ENCODE data around the gene ATP11B.
A peak's percentile ranks its signal among the peaks of the same experiment; 100 is the strongest.

The ATP11B gene

DNA sequence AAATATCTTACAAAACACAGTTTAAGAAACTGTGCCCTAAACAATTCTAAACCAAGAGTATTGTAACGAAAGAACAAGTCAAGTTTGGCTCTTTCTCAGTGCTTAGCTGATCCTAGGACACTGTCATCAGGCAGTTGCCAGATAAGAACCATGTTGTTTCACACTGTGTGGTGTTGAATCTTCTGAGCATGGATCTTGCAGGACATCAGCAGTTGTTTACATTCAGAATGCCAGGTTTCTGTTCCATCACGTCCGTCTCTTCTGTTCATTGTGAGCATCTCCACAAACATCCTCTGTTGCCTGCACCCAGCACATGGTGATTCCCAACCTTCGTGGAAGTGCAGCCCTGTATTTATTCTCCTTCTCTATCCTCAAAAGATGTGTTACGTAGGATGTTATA is 119.2 kb downstream of the ATP11B start:
- no peak for TF ChIP-seq POLR2AphosphoS5 (IDR thresholded peaks at IDR 0.05; ENCODE audit: low read depth, low read length)
- FAIRE-seq (no peak), DNase-seq (ENCODE audit: insufficient read length, low spot score) (no peak)

DNA sequence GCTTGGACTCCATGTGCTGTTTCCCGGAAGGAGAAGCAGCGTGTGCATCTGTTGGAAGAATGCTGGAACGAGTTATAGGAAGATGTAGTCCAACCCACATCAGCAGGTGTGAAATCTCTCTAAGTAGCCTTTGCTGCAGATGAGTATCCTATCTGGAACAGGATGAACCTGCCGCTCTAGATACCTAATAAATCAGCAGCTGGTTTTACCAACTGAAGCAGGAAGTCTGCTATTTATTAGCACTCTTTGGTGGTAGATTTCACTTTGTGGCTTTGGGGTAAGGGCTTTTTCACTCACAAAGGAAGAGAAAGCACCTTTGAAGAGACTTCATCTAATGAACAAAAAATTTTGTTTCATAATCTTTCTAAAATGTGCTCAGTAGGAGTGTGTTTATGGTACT is 120.6 kb downstream of the ATP11B start:
- TF ChIP-seq POU2F2 (IDR thresholded peaks at IDR 0.05; ENCODE audit: low read depth, low read length) (no peak), SPI1 (IDR thresholded peaks at IDR 0.05; ENCODE audit: low read depth, low read length) (peak; percentile 34; the same call in 1 of the 2 replicates)
- peak; percentile 77 for FAIRE-seq
- DNase-seq (ENCODE audit: insufficient read length, low spot score), result no peak

DNA sequence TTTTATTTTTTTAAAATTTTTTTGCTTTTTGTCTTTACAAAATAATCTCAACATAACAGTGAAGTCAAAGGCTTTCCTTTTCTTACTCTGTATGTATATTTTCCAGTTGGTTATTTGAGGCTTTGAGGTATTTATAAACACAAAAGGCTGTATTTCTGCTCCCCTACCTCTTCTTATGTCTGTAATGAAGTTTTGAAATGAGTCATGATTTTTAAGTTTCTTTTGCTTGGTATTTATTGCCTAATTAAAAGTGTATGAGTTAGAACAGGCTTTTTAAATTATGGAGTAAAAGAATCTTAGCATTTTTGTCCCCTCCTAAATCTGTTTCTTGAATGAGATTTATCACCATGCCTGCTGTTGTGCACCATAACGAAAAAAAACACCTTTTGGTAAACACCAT is 121.0 kb downstream of the ATP11B start:
- FAIRE-seq (no peak), DNase-seq (ENCODE audit: insufficient read length, low spot score) (no peak)
- TF ChIP-seq POLR2A (IDR thresholded peaks at IDR 0.05; ENCODE audit: low read depth, low read length) (no peak), PAX5 (IDR thresholded peaks at IDR 0.05; ENCODE audit: insufficient read depth, low read length, severe bottlenecking) (no peak), TAF1 (IDR thresholded peaks at IDR 0.05; ENCODE audit: low read depth, low read length) (no peak), POLR2AphosphoS5 (IDR thresholded peaks at IDR 0.05; ENCODE audit: low read depth, low read length) (no peak)

DNA sequence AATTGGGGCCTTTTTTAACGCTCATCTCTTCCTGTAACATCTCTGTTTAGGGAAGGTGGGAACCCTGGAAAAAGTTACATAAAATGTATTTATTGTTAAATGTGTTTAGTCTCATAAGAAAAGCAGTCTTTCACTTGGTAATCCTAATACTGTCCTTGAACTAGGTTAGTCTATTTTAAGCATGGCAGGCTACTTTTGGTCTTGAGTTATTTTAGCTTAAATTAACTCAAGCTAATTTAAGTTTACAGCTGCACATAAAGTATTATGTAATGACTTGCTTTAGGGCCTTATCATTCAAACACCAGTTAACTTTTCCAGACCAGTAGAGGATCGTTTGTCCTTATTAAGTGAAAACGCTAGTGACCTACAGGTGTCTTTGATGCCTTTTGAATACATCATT is 123.8 kb downstream of the ATP11B start:
- FAIRE-seq, result no peak
- TF ChIP-seq POLR2AphosphoS5 (IDR thresholded peaks at IDR 0.05; ENCODE audit: low read depth, low read length), result no peak
- TF ChIP-seq SPI1 (IDR thresholded peaks at IDR 0.05; ENCODE audit: low read depth, low read length), result no peak
- no peak for TF ChIP-seq TAF1 (IDR thresholded peaks at IDR 0.05; ENCODE audit: low read depth, low read length)
- no peak for TF ChIP-seq POU2F2 (IDR thresholded peaks at IDR 0.05; ENCODE audit: low read depth, low read length)
- TF ChIP-seq POLR2A (IDR thresholded peaks at IDR 0.05; ENCODE audit: low read depth, low read length), result no peak
- no peak for TF ChIP-seq PAX5 (IDR thresholded peaks at IDR 0.05; ENCODE audit: insufficient read depth, low read length, severe bottlenecking)
- DNase-seq (ENCODE audit: insufficient read length, low spot score), result no peak

- FAIRE-seq (no peak), DNase-seq (ENCODE audit: insufficient read length, low spot score) (no peak)
These were observed 126.6 kb downstream of the ATP11B start for GRCh38 chr3:182919866-182920357.

DNA sequence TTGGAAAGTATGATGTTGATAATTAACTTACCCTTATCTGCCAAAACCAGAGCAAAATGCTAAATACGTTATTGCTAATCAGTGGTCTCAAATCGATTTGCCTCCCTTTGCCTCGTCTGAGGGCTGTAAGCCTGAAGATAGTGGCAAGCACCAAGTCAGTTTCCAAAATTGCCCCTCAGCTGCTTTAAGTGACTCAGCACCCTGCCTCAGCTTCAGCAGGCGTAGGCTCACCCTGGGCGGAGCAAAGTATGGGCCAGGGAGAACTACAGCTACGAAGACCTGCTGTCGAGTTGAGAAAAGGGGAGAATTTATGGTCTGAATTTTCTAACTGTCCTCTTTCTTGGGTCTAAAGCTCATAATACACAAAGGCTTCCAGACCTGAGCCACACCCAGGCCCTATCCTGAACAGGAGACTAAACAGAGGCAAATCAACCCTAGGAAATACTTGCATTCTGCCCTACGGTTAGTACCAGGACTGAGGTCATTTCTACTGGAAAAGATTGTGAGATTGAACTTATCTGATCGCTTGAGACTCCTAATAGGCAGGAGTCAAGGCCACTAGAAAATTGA is 127.3 kb downstream of the ATP11B start:
- no peak for FAIRE-seq
- no peak for TF ChIP-seq PAX5 (IDR thresholded peaks at IDR 0.05; ENCODE audit: insufficient read depth, low read length, severe bottlenecking)
- no peak for TF ChIP-seq TAF1 (IDR thresholded peaks at IDR 0.05; ENCODE audit: low read depth, low read length)
- no peak for TF ChIP-seq POU2F2 (IDR thresholded peaks at IDR 0.05; ENCODE audit: low read depth, low read length)
- TF ChIP-seq POLR2A (IDR thresholded peaks at IDR 0.05; ENCODE audit: low read depth, low read length), result no peak
- no peak for TF ChIP-seq SPI1 (IDR thresholded peaks at IDR 0.05; ENCODE audit: low read depth, low read length)
- no peak for TF ChIP-seq POLR2AphosphoS5 (IDR thresholded peaks at IDR 0.05; ENCODE audit: low read depth, low read length)
- no peak for DNase-seq (ENCODE audit: insufficient read length, low spot score)

More at GRCh38 chr3:182919866-182920357, 126.6 kb downstream of the ATP11B start:
- TF ChIP-seq POLR2A (IDR thresholded peaks at IDR 0.05; ENCODE audit: low read depth, low read length), result no peak
- no peak for TF ChIP-seq TAF1 (IDR thresholded peaks at IDR 0.05; ENCODE audit: low read depth, low read length)
- TF ChIP-seq POLR2AphosphoS5 (IDR thresholded peaks at IDR 0.05; ENCODE audit: low read depth, low read length), result no peak
- no peak for TF ChIP-seq POU2F2 (IDR thresholded peaks at IDR 0.05; ENCODE audit: low read depth, low read length)
- TF ChIP-seq SPI1 (IDR thresholded peaks at IDR 0.05; ENCODE audit: low read depth, low read length), result no peak
- no peak for TF ChIP-seq PAX5 (IDR thresholded peaks at IDR 0.05; ENCODE audit: insufficient read depth, low read length, severe bottlenecking)

DNA sequence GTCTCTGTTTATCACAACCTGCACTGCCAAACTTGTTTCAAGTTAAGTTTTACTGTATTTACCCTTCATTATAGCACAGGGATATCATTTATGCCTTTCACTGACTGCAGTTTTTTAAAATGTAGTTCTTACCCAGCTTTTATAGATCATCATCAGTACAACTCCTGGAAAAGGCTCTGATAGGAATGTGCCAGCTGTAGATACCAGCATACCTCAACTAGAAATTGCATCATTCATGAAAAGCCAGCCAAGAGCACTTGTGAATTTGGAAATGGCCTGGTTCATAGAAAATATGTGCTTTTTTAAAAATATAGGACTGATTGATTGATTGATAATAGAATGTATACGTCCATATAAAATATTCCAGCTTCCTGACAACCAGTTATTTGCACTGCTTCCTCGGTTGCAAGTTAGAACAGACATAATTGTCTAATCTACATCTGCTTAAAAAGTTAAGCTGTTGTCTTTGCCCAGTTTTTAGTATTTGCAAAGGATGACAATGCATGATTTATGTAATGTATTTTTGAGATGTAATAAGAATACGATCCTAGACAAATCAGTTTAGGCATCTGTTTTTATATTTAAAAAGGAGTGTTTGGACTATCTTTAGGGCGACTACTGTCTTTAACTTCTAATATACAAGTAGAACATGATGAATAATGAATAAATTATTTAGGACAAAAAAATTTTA is 128.5 kb downstream of the ATP11B start:
- FAIRE-seq (no peak), DNase-seq (ENCODE audit: insufficient read length, low spot score) (no peak)
- TF ChIP-seq POLR2A (IDR thresholded peaks at IDR 0.05; ENCODE audit: low read depth, low read length) (no peak), POLR2AphosphoS5 (IDR thresholded peaks at IDR 0.05; ENCODE audit: low read depth, low read length) (no peak), TAF1 (IDR thresholded peaks at IDR 0.05; ENCODE audit: low read depth, low read length) (no peak)

DNA sequence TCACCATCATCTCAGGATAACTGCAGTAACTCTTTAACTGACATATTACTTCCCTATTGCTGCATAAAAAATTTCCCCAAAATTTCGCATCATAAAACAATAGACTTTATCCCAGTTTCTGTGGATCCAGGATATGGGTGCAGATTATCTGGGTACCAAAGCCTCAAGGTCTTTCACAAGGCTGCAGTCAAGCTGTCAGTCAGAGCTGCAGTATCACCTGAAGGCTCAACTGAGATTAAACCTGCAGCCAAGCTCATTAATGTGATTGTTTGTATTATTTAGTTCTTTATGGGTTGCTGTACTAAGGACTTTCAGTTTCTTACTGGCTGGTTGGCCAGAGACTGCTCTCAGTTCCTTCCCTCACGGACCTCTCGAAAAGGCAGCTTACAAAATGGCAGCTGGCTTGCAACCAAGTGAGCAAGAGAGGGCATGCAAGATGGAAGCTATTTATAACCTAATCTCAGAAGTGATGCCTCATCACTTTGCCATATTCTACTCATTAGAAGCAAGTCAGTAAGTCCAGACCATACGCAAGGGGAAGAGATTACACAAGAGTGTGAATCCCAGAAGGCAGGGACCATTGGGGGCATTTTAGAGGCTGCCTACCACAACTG is 132.1 kb downstream of the ATP11B start:
- TF ChIP-seq POU2F2 (IDR thresholded peaks at IDR 0.05; ENCODE audit: low read depth, low read length) (no peak), POLR2A (IDR thresholded peaks at IDR 0.05; ENCODE audit: low read depth, low read length) (peak; percentile 42; the same call in 1 of the 2 replicates), PAX5 (IDR thresholded peaks at IDR 0.05; ENCODE audit: insufficient read depth, low read length, severe bottlenecking) (no peak), POLR2AphosphoS5 (IDR thresholded peaks at IDR 0.05; ENCODE audit: low read depth, low read length) (peak; percentile 42), TAF1 (IDR thresholded peaks at IDR 0.05; ENCODE audit: low read depth, low read length) (no peak), SPI1 (IDR thresholded peaks at IDR 0.05; ENCODE audit: low read depth, low read length) (peak; percentile 90)
- peak; percentile 98 for FAIRE-seq
- DNase-seq (ENCODE audit: insufficient read length, low spot score), result peak; percentile 8

- no peak for DNase-seq (ENCODE audit: insufficient read length, low spot score)
- no peak for FAIRE-seq
- TF ChIP-seq POU2F2 (IDR thresholded peaks at IDR 0.05; ENCODE audit: low read depth, low read length) (no peak), POLR2A (IDR thresholded peaks at IDR 0.05; ENCODE audit: low read depth, low read length) (no peak; the same call in 1 of the 2 replicates), TAF1 (IDR thresholded peaks at IDR 0.05; ENCODE audit: low read depth, low read length) (no peak), PAX5 (IDR thresholded peaks at IDR 0.05; ENCODE audit: insufficient read depth, low read length, severe bottlenecking) (no peak), POLR2AphosphoS5 (IDR thresholded peaks at IDR 0.05; ENCODE audit: low read depth, low read length) (no peak), SPI1 (IDR thresholded peaks at IDR 0.05; ENCODE audit: low read depth, low read length) (no peak)
These were observed 132.6 kb downstream of the ATP11B start for GRCh38 chr3:182925944-182926337.

- FAIRE-seq (no peak), DNase-seq (ENCODE audit: insufficient read length, low spot score) (no peak)
- no peak for TF ChIP-seq POU2F2 (IDR thresholded peaks at IDR 0.05; ENCODE audit: low read depth, low read length)
These were observed 142.5 kb downstream of the ATP11B start for GRCh38 chr3:182935803-182936202.

All from GM12891 (cell line).